GM21390 (cell line): ENCODE results near the gene PIGB.
"Not testable (repeated sequence)": the region's sequence is repeated elsewhere in the genome, so short reads cannot be mapped to it uniquely, and the experiment has no call there.

Experiments
- ATAC-seq: cut with Tn5 transposase; IDR thresholded peaks from one replicate; pipeline ENCODE4 v1.9.1; 2021; ENCODE audit not compliant: unreplicated experiment

The PIGB gene

GRCh38 chr15:55318588-55319494 lies at the start of gene PIGB, which contains the start of gene PIGBOS1:
Gene PIGB, plus strand, starts transcription at chr15:55319222. Its CDS starts 29 bp downstream, at chr15:55319251.
Gene PIGBOS1, minus strand, starts transcription at chr15:55319123. Its CDS starts 1,331 bp downstream, at chr15:55317792.
- peak; percentile 90 for ATAC-seq

GRCh38 chr15:55270291-55270690 lies 48.7 kb upstream of the PIGB start:
- no peak for ATAC-seq

- no peak for ATAC-seq
Observed at GRCh38 chr15:55276324-55276723, 42.7 kb upstream of the PIGB start.

GRCh38 chr15:55277116-55277564 lies 41.9 kb upstream of the PIGB start:
- peak; percentile 52 for ATAC-seq

- ATAC-seq: no peak
Observed at GRCh38 chr15:55277715-55278114, 41.3 kb upstream of the PIGB start.

GRCh38 chr15:55279100-55279745 lies 39.8 kb upstream of the PIGB start:
- no peak for ATAC-seq

GRCh38 chr15:55279746-55280351 lies 39.2 kb upstream of the PIGB start:
- ATAC-seq: peak; percentile 81

GRCh38 chr15:55280589-55280988 lies 38.4 kb upstream of the PIGB start:
- not testable (repeated sequence) for ATAC-seq

GRCh38 chr15:55281517-55282228 lies 37.3 kb upstream of the PIGB start:
- no peak for ATAC-seq

- ATAC-seq: no peak
Observed at GRCh38 chr15:55282284-55282833, 36.7 kb upstream of the PIGB start.

GRCh38 chr15:55283379-55284147 lies 35.5 kb upstream of the PIGB start:
- ATAC-seq: no peak

GRCh38 chr15:55284426-55284825 lies 34.6 kb upstream of the PIGB start:
- ATAC-seq: no peak

GRCh38 chr15:55286442-55287189 lies 32.4 kb upstream of the PIGB start:
- ATAC-seq: not testable (repeated sequence)

- no peak for ATAC-seq
Observed at GRCh38 chr15:55288006-55288717, 30.9 kb upstream of the PIGB start.

GRCh38 chr15:55289011-55289745 lies 29.8 kb upstream of the PIGB start:
- peak; percentile 40 for ATAC-seq

- ATAC-seq: peak; percentile 65
Observed at GRCh38 chr15:55289746-55290527, 29.1 kb upstream of the PIGB start, which contains the start of gene RAB27A. Gene RAB27A, minus strand, starts transcription at chr15:55289813. Its CDS starts 54,879 bp downstream, at chr15:55234934.

GRCh38 chr15:55290528-55291057 lies 28.4 kb upstream of the PIGB start:
- peak; percentile 69 for ATAC-seq
